Measurements from ENCODE around the gene SLC25A29.

Gene SLC25A29

DNA sequence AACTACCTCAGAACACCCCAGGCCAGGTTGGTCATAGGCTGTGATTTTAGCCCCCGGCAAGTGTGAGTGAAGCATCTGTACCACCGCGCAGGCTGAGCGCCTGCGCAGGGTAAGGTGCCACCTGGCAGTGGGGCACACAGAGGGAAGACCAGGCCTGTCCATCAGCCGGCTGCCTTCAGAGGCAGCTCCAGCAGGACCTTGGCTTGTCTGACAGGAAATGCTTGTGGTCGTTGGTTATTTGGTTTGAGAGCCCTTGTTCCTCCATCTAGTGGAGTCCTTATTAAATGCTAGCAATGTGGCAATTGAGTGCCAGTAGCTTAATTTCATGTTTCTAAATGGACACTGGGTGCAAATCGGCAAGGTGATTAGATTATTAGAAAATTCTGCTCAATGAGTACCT, 27.5 kb downstream of the SLC25A29 start:
- no peak for DNase-seq

DNA sequence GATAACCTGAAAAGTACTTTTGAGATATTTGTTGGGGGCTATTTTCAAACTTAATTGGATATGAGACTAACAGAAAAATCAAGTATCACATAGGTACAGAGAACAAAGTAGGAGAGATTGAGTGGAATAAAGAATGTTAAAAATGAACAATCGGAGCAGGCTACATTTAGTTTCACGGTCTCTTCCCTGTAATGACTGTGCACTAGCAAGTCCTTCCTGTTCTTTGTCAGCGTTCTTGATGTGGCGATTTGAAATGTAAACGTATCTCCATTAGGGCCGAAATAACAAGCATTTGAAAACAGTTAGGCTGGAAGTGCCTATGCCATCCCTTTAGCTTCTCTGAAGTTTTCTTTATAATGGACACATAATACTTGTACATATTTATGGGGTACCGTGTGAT, 31.0 kb downstream of the SLC25A29 start:
- no peak for DNase-seq

DNA sequence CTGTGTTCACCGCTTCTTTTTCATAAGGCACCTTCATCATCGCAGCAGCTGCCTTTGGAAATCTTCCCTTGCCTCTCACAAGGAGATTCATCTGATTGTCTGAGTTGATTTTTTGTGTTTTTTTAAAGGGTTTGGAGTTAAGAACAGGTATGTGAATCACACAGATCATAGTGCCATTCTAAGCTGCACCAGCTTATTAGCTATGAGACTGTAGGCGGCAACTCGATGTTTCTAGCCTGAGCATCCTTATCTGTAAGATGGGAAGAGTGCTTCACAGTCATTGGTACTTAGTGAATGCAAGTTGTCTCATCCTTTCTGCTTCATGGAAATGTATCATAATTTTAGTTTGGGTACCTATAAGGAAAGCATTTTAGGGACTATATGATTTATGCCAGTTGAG, 32.0 kb downstream of the SLC25A29 start:
- no peak for DNase-seq

DNA sequence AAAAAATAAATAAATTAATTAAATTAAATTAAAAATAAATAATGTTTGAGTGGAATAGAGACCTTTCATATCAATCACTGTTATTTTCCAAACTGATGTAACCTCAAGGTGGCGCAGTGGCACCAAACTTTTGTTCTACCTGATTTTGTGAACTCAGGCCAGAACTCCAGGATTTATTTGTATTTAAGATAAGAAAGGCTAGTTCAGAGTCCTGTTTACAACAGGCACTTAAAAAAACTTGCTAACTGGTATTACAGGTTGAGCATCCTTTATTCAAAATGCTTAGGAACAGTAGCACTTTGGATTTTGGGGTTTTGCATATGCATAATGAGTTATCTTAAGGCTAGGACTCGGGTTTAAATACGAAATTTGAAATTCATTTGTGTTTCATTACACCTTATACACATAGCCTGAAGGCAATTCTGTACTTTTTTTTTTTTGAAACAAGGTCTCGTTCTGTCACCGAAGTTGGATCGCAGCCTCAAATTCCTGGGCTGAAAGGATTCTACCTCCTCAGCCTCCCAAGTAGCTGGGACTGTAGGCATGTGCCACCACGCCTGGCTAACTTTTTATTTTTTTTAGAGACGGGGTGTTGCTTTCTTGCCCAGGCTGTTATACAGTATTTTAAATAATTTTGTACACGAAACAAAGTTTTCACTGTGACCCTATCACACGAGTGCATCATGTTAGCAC, 34.9 kb downstream of the SLC25A29 start:
- no peak for DNase-seq

DNA sequence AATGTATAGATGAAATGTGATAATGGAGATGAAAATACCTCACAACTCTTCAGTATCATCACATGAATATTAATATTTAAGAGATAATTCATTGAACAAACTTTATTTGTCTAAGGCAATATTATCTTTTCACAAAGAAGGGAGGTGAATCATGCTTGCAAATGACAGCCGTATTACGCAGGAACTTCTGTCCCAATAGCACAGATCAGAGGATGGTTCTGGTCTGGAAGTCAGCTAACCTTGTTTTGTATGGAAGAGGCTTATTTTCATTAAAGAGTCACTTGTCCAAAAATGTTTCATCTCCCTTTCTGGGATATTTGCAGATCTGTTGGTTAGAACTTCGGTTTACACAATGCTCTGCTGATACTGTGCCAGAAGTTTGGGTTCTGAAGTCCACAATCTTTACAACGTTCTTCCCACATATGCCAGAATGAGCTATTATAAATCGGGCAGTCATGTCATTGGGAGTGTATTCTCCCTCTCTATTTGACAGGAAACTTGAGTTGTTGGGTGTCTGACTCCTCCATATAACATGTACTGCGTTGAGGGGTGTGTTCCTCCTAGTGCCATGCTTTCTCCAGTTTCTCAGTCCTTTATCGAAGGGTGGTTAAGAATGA, 37.5 kb downstream of the SLC25A29 start:
- DNase-seq, result no peak

DNA sequence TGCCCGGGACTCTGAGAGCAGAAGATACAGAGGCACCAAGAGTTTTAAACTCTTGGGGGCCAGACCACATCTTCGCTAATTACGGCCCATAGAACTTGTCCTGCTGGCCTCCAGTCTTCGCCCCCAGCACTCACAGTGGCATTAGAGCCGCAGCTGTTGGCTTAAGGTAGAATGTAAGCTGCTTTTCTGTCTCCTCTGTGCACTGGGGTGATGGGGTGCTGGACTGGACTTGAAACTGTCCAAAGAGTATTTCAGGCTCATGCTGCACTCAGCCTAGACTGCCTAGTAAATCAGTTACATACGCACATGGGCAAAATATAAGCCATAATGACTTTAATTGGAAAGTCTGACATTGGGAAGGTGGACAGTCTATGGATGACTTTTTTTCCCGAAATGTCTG, 38.3 kb downstream of the SLC25A29 start:
- DNase-seq, result no peak

- DNase-seq, result no peak
These were observed 43.1 kb downstream of the SLC25A29 start for GRCh38 chr14:100263141-100263540.

GRCh38 chr14:100262545-100262944, 43.7 kb downstream of the SLC25A29 start:
- no peak for DNase-seq

DNA sequence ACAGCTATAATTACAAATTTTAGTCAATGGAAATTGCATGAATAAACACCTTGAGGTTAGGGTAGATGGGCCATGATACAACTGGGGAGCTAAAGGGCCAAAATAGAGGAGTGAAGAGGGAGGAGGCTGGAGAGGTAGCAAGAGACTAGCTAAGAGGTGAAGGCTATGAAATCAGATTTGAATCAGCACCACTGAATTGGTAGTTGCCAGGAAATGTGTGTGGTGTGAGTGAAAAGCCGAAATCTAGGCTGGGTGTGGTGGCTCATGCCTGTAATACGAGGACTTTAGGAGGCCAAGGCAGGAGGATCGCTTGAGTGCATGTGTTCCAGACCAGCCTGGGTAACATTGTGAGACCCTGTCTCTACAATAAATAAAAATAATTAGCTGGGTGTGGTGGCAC, 44.6 kb downstream of the SLC25A29 start:
- no peak for DNase-seq

GRCh38 chr14:100256339-100256895, 49.8 kb downstream of the SLC25A29 start:
- no peak for DNase-seq

- DNase-seq, result no peak
These were observed 53.6 kb downstream of the SLC25A29 start for GRCh38 chr14:100252684-100253083.

DNA sequence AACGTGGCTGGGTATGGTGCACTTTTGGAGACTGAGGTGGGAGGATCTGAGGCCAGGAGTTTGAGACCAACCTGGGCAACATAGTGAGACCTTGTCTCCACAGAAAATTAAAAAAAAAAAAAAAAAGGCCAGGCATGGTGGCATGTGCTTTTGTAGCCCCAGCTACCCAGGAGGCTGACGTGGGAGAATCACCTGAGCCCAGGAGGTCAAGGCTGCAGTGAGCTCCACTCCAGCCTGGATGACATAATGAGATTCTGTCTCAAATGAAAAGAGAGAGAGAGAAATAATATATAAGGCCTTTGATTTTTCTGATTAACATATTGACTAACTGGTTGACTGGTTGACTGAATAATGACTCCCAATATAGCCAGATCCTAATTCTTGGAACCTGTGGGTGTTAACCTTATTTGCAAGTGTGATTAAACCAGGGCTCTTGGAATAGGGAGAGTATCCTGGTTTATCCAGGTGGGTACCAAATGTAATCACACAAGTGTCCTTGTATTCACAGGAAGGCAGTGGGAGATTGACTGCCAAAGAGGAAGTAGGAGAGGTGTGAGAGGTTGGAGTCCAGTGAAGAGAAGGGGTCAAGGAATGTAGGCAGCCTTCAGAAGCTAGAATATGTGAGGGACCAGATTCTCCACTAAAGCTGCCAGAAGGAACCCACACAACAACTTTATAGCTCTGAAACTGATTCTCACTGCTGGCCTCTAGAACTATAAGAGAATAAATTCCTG, 55.3 kb downstream of the SLC25A29 start:
- DNase-seq, result no peak

DNA sequence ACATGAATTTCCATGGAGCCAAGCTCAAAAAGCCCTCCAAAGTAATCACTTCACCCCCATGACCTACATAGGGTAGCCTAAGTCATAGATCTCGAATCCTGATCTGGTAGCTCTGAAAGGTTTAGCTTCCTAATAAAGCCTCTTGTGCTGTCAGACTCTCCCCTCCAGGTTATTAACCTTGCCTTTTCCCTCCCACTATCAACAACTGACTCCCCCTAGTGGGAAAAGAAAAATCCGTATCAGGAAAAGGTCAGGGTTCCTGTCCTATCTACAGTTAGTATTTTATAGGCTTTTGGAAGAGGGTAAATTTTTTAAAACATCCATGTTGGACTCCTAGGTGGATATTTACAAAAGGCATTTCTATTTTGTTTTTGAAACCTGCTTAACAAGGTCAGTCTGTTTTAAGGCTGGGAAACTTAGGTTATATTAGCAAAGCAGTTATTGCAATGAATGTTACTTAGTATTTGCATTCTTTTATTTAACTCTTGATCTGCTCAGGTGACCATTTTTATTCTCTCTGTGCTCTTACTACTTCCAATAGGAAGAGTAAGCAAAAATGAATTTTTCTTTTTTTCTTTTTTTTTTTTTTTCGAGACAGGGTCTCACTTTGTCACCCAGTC, 59.3 kb downstream of the SLC25A29 start:
- DNase-seq, result no peak

DNA sequence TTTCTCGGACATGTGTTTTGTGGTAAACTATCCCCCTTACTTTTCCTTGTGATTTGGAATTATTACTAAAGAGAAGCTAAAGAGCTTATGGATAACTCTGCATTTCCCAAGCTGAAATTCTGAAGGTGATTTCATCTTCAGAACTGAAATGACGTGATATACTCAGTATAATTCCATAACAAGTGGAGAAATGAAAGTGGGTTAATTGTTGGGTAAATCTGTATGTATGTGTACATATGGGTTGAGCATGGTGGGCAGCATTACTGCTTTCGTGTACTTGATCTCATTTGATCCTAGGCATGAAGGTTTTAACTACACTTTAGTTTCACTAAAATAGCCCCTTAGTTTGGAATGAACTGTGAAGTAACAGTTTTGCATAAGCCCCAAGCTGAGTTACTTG, 63.2 kb downstream of the SLC25A29 start:
- no peak for DNase-seq

- no peak for DNase-seq
These were observed 65.0 kb downstream of the SLC25A29 start for GRCh38 chr14:100241279-100241678.
